GM06990 (cell line): ENCODE data around the gene IQSEC1.

Source experiments
- DNase-seq: peaks from one replicate; pipeline ENCODE4 v3.0.0-alpha.2; 2011; ENCODE audit not compliant: insufficient read length; ENCODE audit errors: extremely low read depth
- H3K27me3 ChIP-seq: replicated peaks from 2 replicates; pipeline ENCODE4 v1.6.0; 2011; ENCODE audit warnings: low read length; ENCODE audit not compliant: control insufficient read depth, insufficient read depth
- H3K36me3 ChIP-seq: 2 replicates; pipeline ENCODE4 v1.5.1; 2011; ENCODE audit warnings: low read length; ENCODE audit not compliant: control insufficient read depth, insufficient read depth
- H3K4me3 ChIP-seq: replicated peaks from 2 replicates; pipeline ENCODE4 v1.5.1; 2011; ENCODE audit warnings: low read depth, mild to moderate bottlenecking, control low read depth, low read length
- CTCF ChIP-seq: IDR thresholded peaks from 2 replicates; pipeline ENCODE4 v1.5.1; 2011; ENCODE audit warnings: low read length, control low read depth, mild to moderate bottlenecking, inconsistent platforms; ENCODE audit not compliant: insufficient read depth, poor library complexity, severe bottlenecking

The IQSEC1 gene

GRCh38 chr3:12932347-12932746 is 140.9 kb downstream of the IQSEC1 start:
- TF ChIP-seq CTCF: no peak
- peaks cover 55% of the 10 kb centered on the region for H3K36me3 ChIP-seq
- DNase-seq: no peak

GRCh38 chr3:12931273-12931905 is 141.8 kb downstream of the IQSEC1 start:
- Histone ChIP-seq H3K36me3 (peaks cover 54% of the 10 kb centered on the region), H3K27me3 (no peaks in the 10 kb centered on the region), H3K4me3 (no peak overlapping the region)
- no peak for TF ChIP-seq CTCF
- no peak for DNase-seq

More at GRCh38 chr3:12932347-12932746, 140.9 kb downstream of the IQSEC1 start:
- Histone ChIP-seq H3K4me3 (no peak overlapping the region), H3K27me3 (no peaks in the 10 kb centered on the region)

GRCh38 chr3:12929801-12930200 is 143.4 kb downstream of the IQSEC1 start:
- DNase-seq: no peak
- no peak for TF ChIP-seq CTCF
- Histone ChIP-seq H3K4me3 (no peak overlapping the region), H3K36me3 (peaks cover 50% of the 10 kb centered on the region), H3K27me3 (no peaks in the 10 kb centered on the region)

- no peaks in the 10 kb centered on the region for H3K27me3 ChIP-seq
- DNase-seq: no peak
- H3K36me3 ChIP-seq: peaks cover 45% of the 10 kb centered on the region
- no peak for TF ChIP-seq CTCF
- H3K4me3 ChIP-seq: no peak overlapping the region
Observed at GRCh38 chr3:12926660-12927059, 146.6 kb downstream of the IQSEC1 start.

- no peak overlapping the region for H3K4me3 ChIP-seq
- H3K27me3 ChIP-seq: no peaks in the 10 kb centered on the region
- H3K36me3 ChIP-seq: peaks cover 44% of the 10 kb centered on the region
- DNase-seq: no peak
- TF ChIP-seq CTCF: no peak
Observed at GRCh38 chr3:12925648-12926047, 147.6 kb downstream of the IQSEC1 start.

- DNase-seq: peak; percentile 34
- H3K36me3 ChIP-seq: peaks cover 42% of the 10 kb centered on the region
- no peak overlapping the region for H3K4me3 ChIP-seq
Observed at GRCh38 chr3:12924437-12924836, 148.8 kb downstream of the IQSEC1 start.

More at GRCh38 chr3:12924437-12924836, 148.8 kb downstream of the IQSEC1 start:
- TF ChIP-seq CTCF: no peak
- H3K27me3 ChIP-seq: no peaks in the 10 kb centered on the region
